Heart left ventricle (tissue), 16 donors: ENCODE measurements around the gene PPP2R2D. TPM values are rescaled to one million over a fixed set of nuclear protein-coding genes. Genes with fewer than 3 reads are reported as not detected.
A peak's percentile ranks its signal among the peaks of the same experiment; 100 is the strongest.

ENCODE experiments used
- ATAC-seq, 4 donors: fragments of 200-7000 bp; cut with Tn5 transposase; one replicate each; pipeline ENCODE4 v1.9.1; 2020 to 2022; ENCODE audit warnings: moderate library complexity in 4 of 4, mild to moderate bottlenecking in 3 of 4, moderate number of reproducible peaks in 1 of 4
- DNase-seq, 5 donors: peaks; one replicate each; pipeline ENCODE4 v3.0.0-alpha.2; 2020
- H3K27ac ChIP-seq, 12 donors: fragments of 200-600 bp; sonication (generic) in 4 of 12; one replicate each; pipeline versions ENCODE4 v1.5.0 to v1.8.0; 2016 to 2022; ENCODE audit warnings: mild to moderate bottlenecking in 2 of 12
- H3K27me3 ChIP-seq, 9 donors: fragments of 200-600 bp; sonication (generic) in 2 of 9; one replicate each; pipeline versions ENCODE4 v1.5.1 to v1.8.0; 2016 to 2022; ENCODE audit warnings: mild to moderate bottlenecking in 3 of 9
- H3K36me3 ChIP-seq, 9 donors: fragments of 200-600 bp; sonication (generic) in 2 of 9; one replicate each; pipeline versions ENCODE4 v1.5.0 to v1.8.0; 2018 to 2022; ENCODE audit warnings: mild to moderate bottlenecking in 2 of 9
- H3K4me1 ChIP-seq, 12 donors: fragments of 200-600 bp; sonication (generic) in 4 of 12; one replicate each; pipeline versions ENCODE4 v1.5.0 to v1.8.0; 2016 to 2022; ENCODE audit warnings: mild to moderate bottlenecking in 3 of 12
- H3K4me3 ChIP-seq, 12 donors: fragments of 200-600 bp; sonication (generic) in 4 of 12; one replicate each; pipeline versions ENCODE4 v1.5.0 to v1.8.0; 2017 to 2022; ENCODE audit warnings: mild to moderate bottlenecking in 9 of 12, moderate library complexity in 4 of 12
- H3K9me3 ChIP-seq, 12 donors: fragments of 200-600 bp; sonication (generic) in 4 of 12; one replicate each; pipeline versions ENCODE4 v1.5.0 to v1.8.0; 2016 to 2022; ENCODE audit warnings: mild to moderate bottlenecking in 1 of 12
- CTCF ChIP-seq, 12 donors: fragments of 200-600 bp; sonication (generic) in 4 of 12; IDR thresholded peaks; one replicate each; pipeline versions ENCODE4 v1.5.0 to v1.8.0; 2018 to 2022; ENCODE audit warnings: antibody characterized with exemption in 12 of 12, mild to moderate bottlenecking in 5 of 12
- POLR2A ChIP-seq, 2 donors: fragments of 450-650 bp; IDR thresholded peaks; one replicate each; pipeline ENCODE4 v1.6.1; 2017; ENCODE audit warnings: antibody characterized with exemption in 2 of 2, mild to moderate bottlenecking in 2 of 2, moderate library complexity in 2 of 2
- WGBS, 4 donors: extraction: QIAGEN DNeasy Blood & Tissue Kit in 2 of 4; methylation state at CpG; one replicate each; pipeline versions ENCODE4 v1.1.5 to v1.1.7; 2013 to 2018; 5-methylcytosine and 5-hydroxymethylcytosine counted together
- intact Hi-C, 10 donors: fragments of 100-400 bp; cut with DNase I; formaldehyde crosslinking; loops; one replicate each; pipeline versions ENCODE4 v1.11.1 to v1.14.2; 2022
- polyA plus RNA-seq, 2 donors: library from polyadenylated mRNA; stranded (reverse); fragments of 200-250 nt; gene quantifications; one replicate each; pipeline ENCODE4 v1.2.3, GENCODE V29; 2013
- total RNA-seq, 9 donors: library from RNA; depleted of rRNA in 2 of 9; stranded (reverse); fragments of >200 nt in 2 of 9; fragmentation: NEBNext Ultra II Directional in 3 of 9; extraction: Animal tissue kit (Norgen Biotek cat#: 25700) in 3 of 9; gene quantifications; one replicate each; pipeline versions ENCODE4 v1.1.0 to v1.2.4, GENCODE V29; 2016 to 2023
- donor health status: ischemic (EF 13 %, LVEDD 7.1; RV severe dilation, severe dysfunction).
- donor health status: healthy with polysubstance abuse.
- donor health status: DM: no; HTN: yes; CAD: no.
- donor health status: DM: no; HTN: no; CAD: no.
- donor health status: ischemic (EF 25% LVEDD 6.9; RV normal size, moderate dysfunction).
- donor health status: ischemic (EF 25% LVEDD 5.7; RV mildly dilated, moderate dysfunction).
- donor health status: healthy.
- donor health status: DM: yes; HTN: yes; CAD: no.
- donor health status: ischemic (EF 35%, LVEDD 5.7; RV mildly dilated, moderate dysfunction).
- donor health status: nonischemic (EF 11% LVEDD 7.7; RV severe dilation, severe dysfunction).
- donor health status: DM: yes; HTN: yes; CAD: no.
- donor health status: PGD.
- donor health status: ischemic (EF 29% LVEDD 5.4; RV normal size, mild dysfunction).
- donor health status: nonischemic (EF 23%, LVEDD 6.1; RV moderate dilation, normal function).

PPP2R2D gene
- total and polyA plus RNA-seq, 11 donors, result 29.4 to 43.4 (median 36.4) TPM

GRCh38 chr10:131909014-131909808 lies 8.4 kb downstream of the PPP2R2D start:
- intact Hi-C loops, result loop anchor here in 4 of 10 donors (5.0 to 10.0 kb wide), 2 partner anchors 63 to 66 kb away; no protein-coding TSS in a partner anchor
- Histone ChIP-seq H3K27me3 (no peaks in the 10 kb centered on the region), H3K4me1 (peaks cover 0 to 79% (median 48%) of the 10 kb centered on the region in 12 donors), H3K27ac (no peak overlapping the region), H3K4me3 (no peak overlapping the region), H3K36me3 (peaks cover 0 to 50% (median 22%) of the 10 kb centered on the region in 9 donors), H3K9me3 (no peaks in the 10 kb centered on the region)
- WGBS, 4 donors, result 58 to 66% (median 63%) methylated on average over 8 of the region's 8 CpGs
- ATAC-seq, result peak in 3 of 4 donors; percentile 33 to 38 (median 34)
- no peak for DNase-seq
- TF ChIP-seq CTCF (IDR thresholded peaks at IDR 0.05), result no peak
- TF ChIP-seq POLR2A (IDR thresholded peaks at IDR 0.05), result no peak

GRCh38 chr10:131909929-131910328 lies 9.1 kb downstream of the PPP2R2D start:
- H3K27me3 ChIP-seq, result no peaks in the 10 kb centered on the region
- no peak overlapping the region for H3K27ac ChIP-seq
- no peaks in the 10 kb centered on the region for H3K9me3 ChIP-seq
- H3K4me3 ChIP-seq, result no peak overlapping the region
- TF ChIP-seq POLR2A (IDR thresholded peaks at IDR 0.05) (no peak), CTCF (IDR thresholded peaks at IDR 0.05) (no peak)
- ATAC-seq (no peak), DNase-seq (no peak)
- peaks cover 0 to 53% (median 22%) of the 10 kb centered on the region in 9 donors for H3K36me3 ChIP-seq
- H3K4me1 ChIP-seq, result peaks cover 0 to 79% (median 43%) of the 10 kb centered on the region in 12 donors
- intact Hi-C loops, result loop anchor here in 5 of 10 donors (5.0 to 10.0 kb wide), 3 partner anchors 62 to 72 kb away; partner anchors contain the start of gene BNIP3 (in 1 of the 5)
- WGBS, 4 donors, result 78 to 86% (median 84%) methylated on average over 11 of the region's 11 CpGs

- Histone ChIP-seq H3K4me1 (peaks cover 0 to 78% (median 38%) of the 10 kb centered on the region in 12 donors), H3K27ac (peak overlapping the region in 2 of 12 donors; percentile 24 to 30), H3K27me3 (no peaks in the 10 kb centered on the region), H3K36me3 (peaks cover 0 to 48% (median 18%) of the 10 kb centered on the region in 9 donors), H3K9me3 (no peaks in the 10 kb centered on the region), H3K4me3 (no peak overlapping the region)
- WGBS, 4 donors, result 75 to 84% (median 79%) methylated on average over 15 of the region's 15 CpGs
- peak in 3 of 4 donors; percentile 8 to 27 (median 18) for ATAC-seq
- intact Hi-C loops, result loop anchor here in 1 of 10 donors (5.0 kb wide), 1 partner anchor 72 kb away; the partner anchor contains the start of gene BNIP3
- DNase-seq, result no peak
- TF ChIP-seq POLR2A (IDR thresholded peaks at IDR 0.05), result no peak
These were observed 10.0 kb downstream of the PPP2R2D start for GRCh38 chr10:131910663-131911314.

- peak overlapping the region in 3 of 12 donors; percentile 23 to 30 (median 24) for H3K27ac ChIP-seq
- intact Hi-C loops, result loop anchor here in 1 of 10 donors (5.0 kb wide), 1 partner anchor 71 kb away; the partner anchor contains the start of gene BNIP3
- H3K4me1 ChIP-seq, result peaks cover 0 to 78% (median 37%) of the 10 kb centered on the region in 12 donors
- DNase-seq, result no peak
- H3K9me3 ChIP-seq, result no peaks in the 10 kb centered on the region
- H3K27me3 ChIP-seq, result no peaks in the 10 kb centered on the region
- TF ChIP-seq CTCF (IDR thresholded peaks at IDR 0.05) (no peak), POLR2A (IDR thresholded peaks at IDR 0.05) (no peak)
- H3K4me3 ChIP-seq, result no peak overlapping the region
- 47 to 65% (median 49%) methylated on average over 9 of the region's 9 CpGs for WGBS, 4 donors
- ATAC-seq, result peak in 2 of 4 donors; percentile 31 to 38
- H3K36me3 ChIP-seq, result peaks cover 0 to 42% (median 11%) of the 10 kb centered on the region in 9 donors
These were observed 10.6 kb downstream of the PPP2R2D start for GRCh38 chr10:131911451-131911850.
